Transverse colon (tissue), 4 donors: Measurements from ENCODE around the gene HMG20A.

Experiments used
- CTCF ChIP-seq, 5 experiments: fragments of 200-600 bp in 3 of 5; fragments of 450-650 bp in 2 of 5; sonication (generic) in 3 of 5; IDR thresholded peaks; 1 replicate in 2 of 5; 2 replicates in 3 of 5; pipeline ENCODE4 v1.5.1; 2016 to 2017; ENCODE audit warnings: antibody characterized with exemption in 5 of 5, inconsistent platforms in 3 of 5, mild to moderate bottlenecking in 2 of 5, moderate library complexity in 1 of 5
- EP300 ChIP-seq: sonication (generic); formaldehyde crosslinking; IDR thresholded peaks from one replicate; pipeline ENCODE4 v1.6.1; 2017; ENCODE audit warnings: antibody characterized with exemption, low read depth
- POLR2A ChIP-seq: fragments of 450-650 bp; IDR thresholded peaks from one replicate; pipeline ENCODE4 v1.6.1; 2016; ENCODE audit warnings: antibody characterized with exemption, mild to moderate bottlenecking, moderate library complexity
- POLR2AphosphoS5 ChIP-seq, 3 donors: sonication (generic); formaldehyde crosslinking; IDR thresholded peaks; one replicate each; pipeline ENCODE4 v1.6.1; 2016; ENCODE audit warnings: antibody characterized with exemption in 3 of 3

GRCh38 chr15:77473328-77473727 lies 52.6 kb downstream of the HMG20A start:
- no peak for TF ChIP-seq CTCF (IDR thresholded peaks at IDR 0.05)
- no peak for TF ChIP-seq POLR2A
- no peak for TF ChIP-seq EP300
- TF ChIP-seq POLR2AphosphoS5 (IDR thresholded peaks at IDR 0.05): no peak
